GM10266 (cell line): ENCODE results near the gene MNAT1.

ENCODE experiments used
- DNase-seq: peaks from one replicate; pipeline ENCODE4 v3.0.0; 2012; ENCODE audit errors: extremely low spot score
- TF ChIP-seq, protein P1 (sequence below): IDR thresholded peaks from 2 replicates; pipeline ENCODE4 v1.5.1; 2012; ENCODE audit warnings: mild to moderate bottlenecking, low read depth; ENCODE audit not compliant: control insufficient read depth, insufficient read depth; ENCODE audit errors: missing control alignments

Gene MNAT1

GRCh38 chr14:60989599-60989998, 255.0 kb downstream of the MNAT1 start:
- no peak for DNase-seq
- TF ChIP-seq, protein P1, sequence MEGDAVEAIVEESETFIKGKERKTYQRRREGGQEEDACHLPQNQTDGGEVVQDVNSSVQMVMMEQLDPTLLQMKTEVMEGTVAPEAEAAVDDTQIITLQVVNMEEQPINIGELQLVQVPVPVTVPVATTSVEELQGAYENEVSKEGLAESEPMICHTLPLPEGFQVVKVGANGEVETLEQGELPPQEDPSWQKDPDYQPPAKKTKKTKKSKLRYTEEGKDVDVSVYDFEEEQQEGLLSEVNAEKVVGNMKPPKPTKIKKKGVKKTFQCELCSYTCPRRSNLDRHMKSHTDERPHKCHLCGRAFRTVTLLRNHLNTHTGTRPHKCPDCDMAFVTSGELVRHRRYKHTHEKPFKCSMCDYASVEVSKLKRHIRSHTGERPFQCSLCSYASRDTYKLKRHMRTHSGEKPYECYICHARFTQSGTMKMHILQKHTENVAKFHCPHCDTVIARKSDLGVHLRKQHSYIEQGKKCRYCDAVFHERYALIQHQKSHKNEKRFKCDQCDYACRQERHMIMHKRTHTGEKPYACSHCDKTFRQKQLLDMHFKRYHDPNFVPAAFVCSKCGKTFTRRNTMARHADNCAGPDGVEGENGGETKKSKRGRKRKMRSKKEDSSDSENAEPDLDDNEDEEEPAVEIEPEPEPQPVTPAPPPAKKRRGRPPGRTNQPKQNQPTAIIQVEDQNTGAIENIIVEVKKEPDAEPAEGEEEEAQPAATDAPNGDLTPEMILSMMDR, result no peak

GRCh38 chr14:60998617-60999016, 264.1 kb downstream of the MNAT1 start:
- TF ChIP-seq, protein P1, result no peak
- DNase-seq, result no peak

- DNase-seq, result no peak
- TF ChIP-seq, protein P1, result no peak
These were observed 265.0 kb downstream of the MNAT1 start for GRCh38 chr14:60999536-60999935.

DNA sequence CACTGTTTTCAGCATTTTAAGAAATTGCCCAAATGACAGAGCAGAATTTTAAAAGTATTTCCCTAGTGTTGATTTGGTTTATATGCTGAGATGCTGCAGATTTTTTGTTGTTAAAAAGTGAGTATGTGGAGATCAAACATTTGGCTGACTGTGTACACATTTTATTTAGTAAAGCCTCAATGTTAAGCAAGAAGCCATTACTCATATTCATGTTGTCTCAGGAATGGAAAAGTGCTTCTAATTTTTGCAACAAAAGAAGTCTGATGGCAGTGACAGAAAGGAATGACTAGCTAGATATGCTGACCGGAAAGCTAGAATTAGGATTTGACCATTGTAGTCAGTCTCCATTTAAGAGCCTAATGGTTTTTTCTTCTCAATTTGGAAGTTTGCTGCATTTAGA, 269.0 kb downstream of the MNAT1 start:
- DNase-seq, result no peak
- TF ChIP-seq, protein P1, result no peak

DNA sequence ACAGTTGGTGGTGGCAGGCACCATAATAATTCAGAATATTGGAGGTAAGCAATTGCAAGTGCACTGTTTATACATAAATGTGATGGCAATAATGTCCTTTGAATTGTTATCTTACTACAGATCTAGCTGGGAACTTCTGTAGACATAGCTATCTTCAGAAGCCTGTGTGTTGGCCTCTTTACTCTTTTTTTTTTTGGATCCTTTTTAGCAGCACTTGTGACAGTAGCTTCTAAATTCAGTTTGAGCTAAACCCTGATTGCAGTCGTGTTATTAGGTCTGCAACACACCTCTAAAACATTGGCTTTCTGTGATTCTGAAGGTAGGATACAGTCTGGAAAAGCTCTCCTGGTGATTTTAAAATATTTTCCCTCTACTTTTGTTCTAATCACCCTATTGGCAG, 285.0 kb downstream of the MNAT1 start:
- TF ChIP-seq, protein P1, result no peak
- no peak for DNase-seq
